Measurements from ENCODE around the gene SMCO2. TPM values are rescaled to one million over a fixed set of nuclear protein-coding genes. Genes with fewer than 3 reads are reported as not detected.

SMCO2 gene
- total and polyA plus RNA-seq, 2 of the 13 experiments (the other 11 are each of a cell fraction or from before 2014, with no cell fraction given): 0.15 TPM; not detected in 1

- FAIRE-seq (no peak), DNase-seq (ENCODE audit: low spot score) (no peak), ATAC-seq (no peak)
- POLR2A ChIA-PET: no interaction called here
- Histone ChIP-seq H3K9ac (ENCODE audit: insufficient read depth, low read depth, low read length) (no peak overlapping the region), H3K27me3 (ENCODE audit: control insufficient read depth in 1 of 2, insufficient read depth in 2 of 2, low read length in 2 of 2) (no peaks in the 10 kb centered on the region; a peak in 1 of 5 replicates), H3K4me1 (ENCODE audit: insufficient read depth, low read length) (no peaks in the 10 kb centered on the region), H2AFZ (ENCODE audit: low read length) (no peak overlapping the region), H3K4me3 (replicated peaks in 1 of 3; ENCODE audit: insufficient read depth in 1 of 3, low read depth in 2 of 3, low read length in 3 of 3) (no peak overlapping the region), H3K79me2 (ENCODE audit: insufficient read depth, low read length) (no peaks in the 10 kb centered on the region), H3K36me3 (replicated peaks in 1 of 2; ENCODE audit: control insufficient read depth in 1 of 2, insufficient read depth in 2 of 2, low read length in 2 of 2) (no peaks in the 10 kb centered on the region), H3K27ac (ENCODE audit: extremely low read length, insufficient read depth, low read length) (no peak overlapping the region), H3K9me3 (ENCODE audit: low read length) (no peaks in the 10 kb centered on the region), H4K20me1 (ENCODE audit: insufficient read depth, low read length) (no peaks in the 10 kb centered on the region), H3K4me2 (ENCODE audit: low read depth, low read length) (no peak overlapping the region)
- TF ChIP-seq ZNF639 (CRISPR knock-in tag; conservative IDR thresholded peaks at IDR 0.05): no peak
- TF ChIP-seq HNF1B (CRISPR knock-in tag; IDR thresholded peaks at IDR 0.05): no peak
- TF ChIP-seq FOXP1 (IDR thresholded peaks at IDR 0.05): no peak
- no peak for TF ChIP-seq FOXP1 (CRISPR knock-in tag; IDR thresholded peaks at IDR 0.05)
- no peak for TF ChIP-seq RAD51 (IDR thresholded peaks at IDR 0.05; ENCODE audit: borderline replicate concordance)
- no peak for TF ChIP-seq CBX1 (IDR thresholded peaks at IDR 0.05; ENCODE audit: low read depth)
- TF ChIP-seq MEIS1 (CRISPR knock-in tag; IDR thresholded peaks at IDR 0.05; ENCODE audit: borderline replicate concordance): no peak
- no peak for TF ChIP-seq KDM6A (CRISPR knock-in tag; IDR thresholded peaks at IDR 0.05; ENCODE audit: low read depth)
- TF ChIP-seq ZNF503 (CRISPR knock-in tag; IDR thresholded peaks at IDR 0.05): no peak
- no peak for TF ChIP-seq ZMAT5 (CRISPR knock-in tag; IDR thresholded peaks at IDR 0.05; ENCODE audit: borderline replicate concordance, low read depth)
- TF ChIP-seq ETV6 (CRISPR knock-in tag; conservative IDR thresholded peaks at IDR 0.05): no peak
- no peak for TF ChIP-seq TCF7 (IDR thresholded peaks at IDR 0.05; ENCODE audit: low read depth)
- TF ChIP-seq SIX4 (CRISPR knock-in tag; IDR thresholded peaks at IDR 0.05): no peak
- no peak for TF ChIP-seq ZNF354B (CRISPR knock-in tag; IDR thresholded peaks at IDR 0.05)
- TF ChIP-seq FOSL2 (CRISPR knock-in tag; IDR thresholded peaks at IDR 0.05): no peak
- no peak for TF ChIP-seq TOPORS (CRISPR knock-in tag; IDR thresholded peaks at IDR 0.05)
- no peak for TF ChIP-seq ZNF263 (CRISPR knock-in tag; IDR thresholded peaks at IDR 0.05)
- intact Hi-C loops (cut with micrococcal nuclease; ENCODE audit: unreplicated experiment) (no loop called here), in situ Hi-C loops (cut with HindIII; ENCODE audit: extremely low pct_ligation_motif_present, low pct_unique_long_range_greater_than_20kb) (no loop called here)
- 0% methylated on average over 1 of the region's 1 CpG for WGBS (ENCODE audit: low lambda C conversion rate)
- BruUV-seq (replicated peaks): no TSS peak
- CTCF ChIA-PET (ENCODE audit: low intra/inter-chr PET ratio, low total read pairs): no interaction called here
These were observed 22.7 kb downstream of the SMCO2 start for GRCh38 chr12:27469176-27469736.

Data from HepG2 (cell line).